GM12865 (cell line): Measurements from ENCODE around the gene NIPA2.

Source experiments
- DNase-seq: peaks from one replicate; pipeline ENCODE4 v3.0.0; 2010; ENCODE audit warnings: low read depth
- H3K4me3 ChIP-seq: 2 replicates; pipeline ENCODE4 v1.5.1; 2011; ENCODE audit warnings: mild to moderate bottlenecking, low read depth, low read length, control low read depth
- TF ChIP-seq, protein P1 (sequence below): IDR thresholded peaks from 2 replicates; pipeline ENCODE4 v1.5.1; 2011; ENCODE audit warnings: low read length, control low read depth, low read depth, inconsistent platforms; ENCODE audit not compliant: insufficient read depth; ENCODE audit errors: missing control alignments

Gene NIPA2

DNA sequence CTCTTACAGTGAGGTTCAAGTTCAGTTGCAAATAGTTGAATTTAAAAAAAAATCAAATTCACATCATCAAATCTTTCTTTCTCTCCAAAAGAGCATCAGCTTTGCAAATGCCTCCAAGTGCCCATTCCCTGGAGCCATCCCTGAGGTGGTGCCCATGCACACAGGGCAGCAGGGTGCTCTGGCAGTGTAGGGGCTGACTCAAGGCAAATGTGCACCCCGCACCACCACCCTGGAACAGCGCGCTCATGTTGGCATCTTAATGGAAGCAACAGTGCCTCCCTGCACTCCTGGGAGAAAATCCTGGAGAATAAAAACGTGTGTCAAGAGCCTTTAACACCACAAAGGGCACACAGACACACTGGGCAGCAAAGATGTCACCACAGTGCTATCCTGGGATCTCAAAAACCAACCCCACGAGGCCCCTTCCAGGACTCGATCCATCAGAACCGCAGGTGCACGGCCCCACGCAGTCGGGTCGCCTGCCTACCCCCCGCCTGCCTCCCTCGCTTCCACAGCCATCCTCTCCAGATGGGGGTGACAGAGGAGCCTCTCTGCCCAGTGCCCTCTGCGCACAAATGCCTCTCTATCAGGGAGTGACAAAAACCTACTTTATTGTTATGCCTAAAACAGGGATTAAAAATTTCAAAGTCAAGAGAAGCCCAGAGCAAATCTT lies 50.8 kb downstream of the NIPA2 start:
- no peak for DNase-seq

DNA sequence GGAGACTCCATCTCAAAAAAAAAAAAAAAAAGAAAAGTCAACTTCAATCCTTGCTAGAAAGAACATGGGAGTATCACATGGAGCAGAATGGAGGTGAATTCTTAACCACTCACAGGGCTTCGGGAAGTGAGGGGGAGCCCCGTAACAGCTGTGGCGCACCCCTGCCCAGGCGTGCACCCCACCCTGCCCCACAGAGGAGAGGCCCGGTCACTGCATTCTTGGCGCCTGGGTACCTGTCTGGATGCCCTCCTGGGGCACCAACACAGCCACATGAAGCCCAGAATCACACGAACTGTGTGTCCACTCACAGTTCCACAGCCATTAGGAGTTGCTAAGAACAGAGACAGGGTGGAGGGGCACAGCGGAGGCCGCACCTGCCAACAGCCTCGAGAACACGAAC lies 51.8 kb downstream of the NIPA2 start:
- TF ChIP-seq, protein P1, sequence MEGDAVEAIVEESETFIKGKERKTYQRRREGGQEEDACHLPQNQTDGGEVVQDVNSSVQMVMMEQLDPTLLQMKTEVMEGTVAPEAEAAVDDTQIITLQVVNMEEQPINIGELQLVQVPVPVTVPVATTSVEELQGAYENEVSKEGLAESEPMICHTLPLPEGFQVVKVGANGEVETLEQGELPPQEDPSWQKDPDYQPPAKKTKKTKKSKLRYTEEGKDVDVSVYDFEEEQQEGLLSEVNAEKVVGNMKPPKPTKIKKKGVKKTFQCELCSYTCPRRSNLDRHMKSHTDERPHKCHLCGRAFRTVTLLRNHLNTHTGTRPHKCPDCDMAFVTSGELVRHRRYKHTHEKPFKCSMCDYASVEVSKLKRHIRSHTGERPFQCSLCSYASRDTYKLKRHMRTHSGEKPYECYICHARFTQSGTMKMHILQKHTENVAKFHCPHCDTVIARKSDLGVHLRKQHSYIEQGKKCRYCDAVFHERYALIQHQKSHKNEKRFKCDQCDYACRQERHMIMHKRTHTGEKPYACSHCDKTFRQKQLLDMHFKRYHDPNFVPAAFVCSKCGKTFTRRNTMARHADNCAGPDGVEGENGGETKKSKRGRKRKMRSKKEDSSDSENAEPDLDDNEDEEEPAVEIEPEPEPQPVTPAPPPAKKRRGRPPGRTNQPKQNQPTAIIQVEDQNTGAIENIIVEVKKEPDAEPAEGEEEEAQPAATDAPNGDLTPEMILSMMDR, result no peak
- no peak overlapping the region for H3K4me3 ChIP-seq
- no peak for DNase-seq

More for the DNA sequence above, 50.8 kb downstream of the NIPA2 start:
- no peak overlapping the region for H3K4me3 ChIP-seq
- TF ChIP-seq, protein P1, result no peak

DNA sequence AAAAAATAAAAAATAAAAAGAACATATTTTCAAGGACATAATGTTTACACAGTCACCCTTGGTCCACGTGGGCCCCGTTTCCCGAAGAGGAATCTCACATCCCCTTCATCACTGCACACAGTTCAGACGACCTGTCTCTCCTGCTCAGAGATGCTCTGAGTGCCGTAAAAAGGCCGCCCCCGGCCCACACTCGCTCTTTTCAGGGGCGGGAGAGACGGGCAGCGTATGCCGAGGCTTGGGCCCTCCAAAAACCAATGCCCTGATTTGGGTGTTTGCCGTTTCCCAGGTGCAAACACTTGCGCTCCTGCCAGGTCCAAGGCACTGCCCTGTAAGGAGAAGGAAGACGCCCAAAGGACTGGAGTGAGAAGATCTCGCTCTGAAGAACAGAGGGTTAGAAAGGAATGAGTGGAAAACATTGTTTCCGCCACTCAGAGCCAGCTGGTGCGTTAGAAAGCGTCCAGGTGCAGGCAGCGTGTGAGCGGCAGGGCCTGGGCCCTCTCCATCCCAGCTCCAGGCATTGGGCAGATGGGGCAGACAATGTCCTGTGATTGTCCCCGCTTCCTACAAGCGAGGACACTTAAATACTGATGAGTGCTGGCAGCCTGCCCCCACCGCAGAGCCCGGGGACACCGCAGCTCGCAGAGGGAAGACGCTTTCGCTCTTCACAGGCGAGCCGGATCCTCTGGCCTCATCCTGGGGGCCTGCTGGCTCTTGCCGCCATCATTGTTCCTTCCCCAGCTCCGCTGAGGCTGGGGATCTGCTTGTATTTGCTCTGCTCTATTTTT lies 53.2 kb downstream of the NIPA2 start:
- H3K4me3 ChIP-seq, result no peak overlapping the region
- TF ChIP-seq, protein P1, result no peak
- no peak for DNase-seq

DNA sequence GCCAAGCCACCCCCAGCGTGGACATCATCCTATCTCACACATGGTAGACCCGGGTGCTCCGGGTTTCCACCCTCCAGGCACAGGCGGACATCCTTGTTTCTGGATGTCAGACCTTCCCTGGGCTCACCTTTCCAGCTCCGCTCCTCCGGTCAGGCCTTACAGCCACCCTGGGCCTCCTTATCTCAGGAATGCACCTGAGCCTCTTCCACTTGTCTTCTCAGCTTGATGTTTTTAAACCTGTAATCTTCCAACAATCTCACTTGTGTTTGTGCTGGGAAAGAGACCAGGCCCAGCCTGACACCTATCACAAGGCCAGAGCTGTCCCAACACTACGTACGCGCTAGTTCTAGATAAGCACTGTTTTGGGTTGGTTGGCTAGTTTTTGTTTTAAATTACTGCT lies 53.9 kb downstream of the NIPA2 start:
- TF ChIP-seq, protein P1, result no peak
- no peak overlapping the region for H3K4me3 ChIP-seq
- no peak for DNase-seq

DNA sequence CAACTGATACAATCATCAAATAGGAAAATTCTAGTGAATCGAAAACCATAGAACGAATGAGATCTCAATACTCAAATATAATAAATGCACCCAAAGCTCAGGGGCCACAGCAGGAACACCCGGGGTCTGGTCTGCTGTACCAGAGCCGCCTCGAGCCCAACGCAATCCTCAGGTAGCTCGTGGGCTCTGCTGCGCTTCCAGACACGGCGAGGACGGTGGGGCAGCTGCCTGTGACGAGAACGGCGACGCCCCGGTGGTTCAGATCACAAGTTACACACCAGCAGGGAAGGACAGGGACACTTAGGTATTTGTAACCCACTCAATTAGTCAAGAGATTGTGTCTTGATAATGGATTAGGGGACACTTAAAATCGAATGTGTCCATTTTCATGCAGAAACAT lies 54.6 kb downstream of the NIPA2 start:
- TF ChIP-seq, protein P1, result no peak
- H3K4me3 ChIP-seq, result no peak overlapping the region
- no peak for DNase-seq

DNA sequence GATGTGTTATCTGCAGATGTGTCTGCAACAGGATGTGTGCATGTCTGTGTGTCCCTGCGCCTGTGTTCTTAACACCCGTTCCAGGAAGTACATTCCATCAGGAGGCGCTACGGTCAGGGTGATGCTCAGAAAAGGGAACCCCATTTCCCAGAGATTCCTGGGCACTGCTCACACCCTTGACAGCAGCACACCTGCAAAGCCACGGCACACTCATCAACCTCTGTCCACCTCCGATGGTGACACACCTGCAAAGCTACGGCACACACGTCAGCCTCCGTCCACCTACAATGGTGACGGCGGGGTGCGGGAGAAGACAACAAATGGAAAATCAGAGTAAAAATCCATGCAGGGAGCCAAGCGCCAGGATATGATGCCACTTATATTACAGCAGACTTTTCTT lies 55.4 kb downstream of the NIPA2 start:
- TF ChIP-seq, protein P1, result no peak
- DNase-seq, result no peak

More for the DNA sequence above, 55.4 kb downstream of the NIPA2 start:
- no peak overlapping the region for H3K4me3 ChIP-seq
